ENCODE results near the gene SERTAD4.

Gene SERTAD4

GRCh38 chr1:210198840-210199239 lies 33.8 kb upstream of the SERTAD4 start:
- no peaks in the 10 kb centered on the region for H3K36me3 Mint-ChIP-seq (ENCODE audit: low read depth)
- no peaks in the 10 kb centered on the region for H3K9me3 Mint-ChIP-seq
- no peaks in the 10 kb centered on the region for H3K4me1 Mint-ChIP-seq
- DNase-seq: no peak
- H3K4me3 Mint-ChIP-seq: no peak overlapping the region
- H3K27ac Mint-ChIP-seq: no peak overlapping the region
- peaks cover 7% of the 10 kb centered on the region for H3K27me3 Mint-ChIP-seq (ENCODE audit: low read depth, poor library complexity)
- TF ChIP-seq CTCF (IDR thresholded peaks at IDR 0.05): no peak

GRCh38 chr1:210200124-210200736 lies 32.4 kb upstream of the SERTAD4 start:
- H3K27me3 Mint-ChIP-seq (ENCODE audit: low read depth, poor library complexity): peaks cover 10% of the 10 kb centered on the region
- no peak for TF ChIP-seq CTCF (IDR thresholded peaks at IDR 0.05)
- no peaks in the 10 kb centered on the region for H3K9me3 Mint-ChIP-seq
- DNase-seq: no peak
- H3K4me3 Mint-ChIP-seq: no peak overlapping the region
- H3K27ac Mint-ChIP-seq: no peak overlapping the region
- no peaks in the 10 kb centered on the region for H3K4me1 Mint-ChIP-seq
- H3K36me3 Mint-ChIP-seq (ENCODE audit: low read depth): no peaks in the 10 kb centered on the region

GRCh38 chr1:210201681-210202080 lies 30.9 kb upstream of the SERTAD4 start:
- Mint-ChIP-seq H3K27me3 (ENCODE audit: low read depth, poor library complexity) (peaks cover 14% of the 10 kb centered on the region), H3K36me3 (ENCODE audit: low read depth) (no peaks in the 10 kb centered on the region), H3K4me3 (no peak overlapping the region), H3K27ac (no peak overlapping the region), H3K4me1 (no peaks in the 10 kb centered on the region), H3K9me3 (no peaks in the 10 kb centered on the region)
- no peak for DNase-seq
- TF ChIP-seq CTCF (IDR thresholded peaks at IDR 0.05): no peak

- H3K27ac Mint-ChIP-seq: no peak overlapping the region
- no peak for TF ChIP-seq CTCF (IDR thresholded peaks at IDR 0.05)
- peaks cover 20% of the 10 kb centered on the region for H3K27me3 Mint-ChIP-seq (ENCODE audit: low read depth, poor library complexity)
- H3K4me3 Mint-ChIP-seq: no peak overlapping the region
- DNase-seq: no peak
- no peaks in the 10 kb centered on the region for H3K36me3 Mint-ChIP-seq (ENCODE audit: low read depth)
- H3K9me3 Mint-ChIP-seq: peaks cover 10% of the 10 kb centered on the region
- H3K4me1 Mint-ChIP-seq: no peaks in the 10 kb centered on the region
Observed at GRCh38 chr1:210207597-210208450, 24.8 kb upstream of the SERTAD4 start.

- H3K36me3 Mint-ChIP-seq (ENCODE audit: low read depth): no peaks in the 10 kb centered on the region
- no peak for TF ChIP-seq CTCF (IDR thresholded peaks at IDR 0.05)
- no peaks in the 10 kb centered on the region for H3K4me1 Mint-ChIP-seq
Observed at GRCh38 chr1:210213335-210213734, 19.3 kb upstream of the SERTAD4 start.

More at GRCh38 chr1:210213335-210213734, 19.3 kb upstream of the SERTAD4 start:
- no peak overlapping the region for H3K27ac Mint-ChIP-seq
- no peak for DNase-seq
- peaks cover 10% of the 10 kb centered on the region for H3K9me3 Mint-ChIP-seq
- peaks cover 15% of the 10 kb centered on the region for H3K27me3 Mint-ChIP-seq (ENCODE audit: low read depth, poor library complexity)
- H3K4me3 Mint-ChIP-seq: no peak overlapping the region
